Measurements from ENCODE around the gene SMAD3.
A peak's percentile ranks its signal among the peaks of the same experiment; 100 is the strongest.

SMAD3 gene

GRCh38 chr15:67079361-67079760 is 14.0 kb downstream of the SMAD3 start:
- Histone ChIP-seq H4K20me1 (peaks cover 65% of the 10 kb centered on the region), H3K36me3 (no peaks in the 10 kb centered on the region; the same call in 1 of the 2 replicates)

GRCh38 chr15:67080118-67080899 is 14.9 kb downstream of the SMAD3 start:
- peak overlapping the region; percentile 52 for H3K4me3 ChIP-seq
- H3K9ac ChIP-seq: peak overlapping the region; percentile 76
- no peak for TF ChIP-seq Cebpa-rat (IDR thresholded peaks at IDR 0.05)
- no peaks in the 10 kb centered on the region for H3K9me3 ChIP-seq
- no peaks in the 10 kb centered on the region; the same call in 1 of the 2 replicates for H3K36me3 ChIP-seq
- H3K27me3 ChIP-seq: no peaks in the 10 kb centered on the region
- peak overlapping the region; percentile 94 for H3K4me2 ChIP-seq
- H4K20me1 ChIP-seq: peaks cover 75% of the 10 kb centered on the region
- H3K4me1 ChIP-seq: peaks cover 99% of the 10 kb centered on the region
- H3K27ac ChIP-seq: peak overlapping the region; percentile 89

More at GRCh38 chr15:67079361-67079760, 14.0 kb downstream of the SMAD3 start:
- TF ChIP-seq Cebpa-rat (IDR thresholded peaks at IDR 0.05): no peak
- H3K9me3 ChIP-seq: no peaks in the 10 kb centered on the region
- H3K27me3 ChIP-seq: no peaks in the 10 kb centered on the region
- peak overlapping the region; percentile 89 for H3K27ac ChIP-seq
- no peak overlapping the region for H3K4me3 ChIP-seq
- H3K9ac ChIP-seq: peak overlapping the region; percentile 76; the same call in 1 of the 2 replicates
- peak overlapping the region; percentile 94 for H3K4me2 ChIP-seq
- H3K4me1 ChIP-seq: peaks cover 99% of the 10 kb centered on the region

GRCh38 chr15:67080900-67081431 is 15.6 kb downstream of the SMAD3 start:
- TF ChIP-seq Cebpa-rat (IDR thresholded peaks at IDR 0.05): no peak
- peak overlapping the region; percentile 94 for H3K4me2 ChIP-seq
- peak overlapping the region; percentile 76 for H3K9ac ChIP-seq
- no peaks in the 10 kb centered on the region for H3K27me3 ChIP-seq
- peaks cover 99% of the 10 kb centered on the region for H3K4me1 ChIP-seq
- H3K4me3 ChIP-seq: peak overlapping the region; percentile 52
- peak overlapping the region; percentile 89 for H3K27ac ChIP-seq
- no peaks in the 10 kb centered on the region for H3K36me3 ChIP-seq
- H3K9me3 ChIP-seq: no peaks in the 10 kb centered on the region
- peaks cover 81% of the 10 kb centered on the region for H4K20me1 ChIP-seq

GRCh38 chr15:67082007-67082536 is 16.7 kb downstream of the SMAD3 start:
- no peak for TF ChIP-seq Cebpa-rat (IDR thresholded peaks at IDR 0.05)
- peak overlapping the region; percentile 94 for H3K4me2 ChIP-seq
- no peaks in the 10 kb centered on the region for H3K36me3 ChIP-seq
- peak overlapping the region; percentile 27; the same call in 1 of the 2 replicates for H3K9ac ChIP-seq
- peaks cover 83% of the 10 kb centered on the region for H4K20me1 ChIP-seq
- H3K27ac ChIP-seq: peak overlapping the region; percentile 89
- H3K4me3 ChIP-seq: 0 out of 2 replicates have a peak overlapping the region, but pooled peaks have one; percentile 13
- peaks cover 99% of the 10 kb centered on the region for H3K4me1 ChIP-seq
- H3K9me3 ChIP-seq: no peaks in the 10 kb centered on the region
- no peaks in the 10 kb centered on the region for H3K27me3 ChIP-seq

GRCh38 chr15:67083135-67083762 is 17.8 kb downstream of the SMAD3 start:
- peaks cover 99% of the 10 kb centered on the region for H3K4me1 ChIP-seq
- no peaks in the 10 kb centered on the region for H3K27me3 ChIP-seq
- peak overlapping the region; percentile 94 for H3K4me2 ChIP-seq
- peak overlapping the region; percentile 32; the same call in 1 of the 2 replicates for H3K4me3 ChIP-seq
- H3K9ac ChIP-seq: peak overlapping the region; percentile 39; the same call in 1 of the 2 replicates
- peak overlapping the region; percentile 69 for H3K27ac ChIP-seq
- peaks cover 8% of the 10 kb centered on the region; the same call in 1 of the 2 replicates for H3K36me3 ChIP-seq
- no peaks in the 10 kb centered on the region for H3K9me3 ChIP-seq
- TF ChIP-seq Cebpa-rat (IDR thresholded peaks at IDR 0.05): no peak
- H4K20me1 ChIP-seq: peaks cover 85% of the 10 kb centered on the region

GRCh38 chr15:67084561-67084960 is 19.2 kb downstream of the SMAD3 start:
- no peak for TF ChIP-seq Cebpa-rat (IDR thresholded peaks at IDR 0.05)
- Histone ChIP-seq H3K4me2 (peak overlapping the region; percentile 94), H3K27ac (peak overlapping the region; percentile 66), H3K9ac (peak overlapping the region; percentile 59; the same call in 1 of the 2 replicates), H3K9me3 (no peaks in the 10 kb centered on the region), H3K36me3 (peaks cover 8% of the 10 kb centered on the region), H3K4me1 (peaks cover 99% of the 10 kb centered on the region), H3K27me3 (no peaks in the 10 kb centered on the region), H3K4me3 (no peak overlapping the region), H4K20me1 (peaks cover 91% of the 10 kb centered on the region)

- peak overlapping the region; percentile 66 for H3K27ac ChIP-seq
- H3K36me3 ChIP-seq: peaks cover 16% of the 10 kb centered on the region
- peak overlapping the region; percentile 27; the same call in 1 of the 2 replicates for H3K4me3 ChIP-seq
- H4K20me1 ChIP-seq: peaks cover 97% of the 10 kb centered on the region
- H3K9me3 ChIP-seq: no peaks in the 10 kb centered on the region
- peaks cover 99% of the 10 kb centered on the region for H3K4me1 ChIP-seq
- H3K27me3 ChIP-seq: no peaks in the 10 kb centered on the region
- H3K9ac ChIP-seq: peak overlapping the region; percentile 59
- H3K4me2 ChIP-seq: peak overlapping the region; percentile 94
- no peak for TF ChIP-seq Cebpa-rat (IDR thresholded peaks at IDR 0.05)
Observed at GRCh38 chr15:67085237-67085817, 19.9 kb downstream of the SMAD3 start.

- H3K9ac ChIP-seq: peak overlapping the region; percentile 60
- peak overlapping the region; percentile 94 for H3K4me2 ChIP-seq
Observed at GRCh38 chr15:67085818-67086636, 20.6 kb downstream of the SMAD3 start.

More at GRCh38 chr15:67085818-67086636, 20.6 kb downstream of the SMAD3 start:
- Histone ChIP-seq H4K20me1 (peaks cover 100% of the 10 kb centered on the region), H3K27ac (peak overlapping the region; percentile 66), H3K9me3 (no peaks in the 10 kb centered on the region), H3K36me3 (peaks cover 17% of the 10 kb centered on the region), H3K4me3 (peak overlapping the region; percentile 27; the same call in 1 of the 2 replicates), H3K4me1 (peaks cover 100% of the 10 kb centered on the region), H3K27me3 (no peaks in the 10 kb centered on the region)
- no peak for TF ChIP-seq Cebpa-rat (IDR thresholded peaks at IDR 0.05)

All from BLaER1 (cell line).